Left kidney (tissue), 2 donors: ENCODE data around the gene CDH12. TPM values are rescaled to one million over a fixed set of nuclear protein-coding genes. Genes with fewer than 3 reads are reported as not detected.
"Not testable (repeated sequence)": the region's sequence is repeated elsewhere in the genome, so short reads cannot be mapped to it uniquely, and the experiment has no call there.

ENCODE experiments used
- DNase-seq: peaks from one replicate; pipeline ENCODE4 v3.0.0-alpha.2; 2013
- polyA plus RNA-seq: library from polyadenylated mRNA; unstranded; fragments of 120-200 nt; gene quantifications from one replicate; pipeline ENCODE4 v1.2.1, GENCODE V29; 2013; ENCODE audit not compliant: insufficient read length

Gene CDH12
- polyA plus RNA-seq, 1 donor: 7.5 TPM

GRCh38 chr5:22151801-22152200 is 701.3 kb downstream of the CDH12 start:
- not testable (repeated sequence) for DNase-seq

- DNase-seq: not testable (repeated sequence)
Measured at GRCh38 chr5:22140418-22140817, 712.7 kb downstream of the CDH12 start.

GRCh38 chr5:22139662-22140300 is 713.4 kb downstream of the CDH12 start:
- DNase-seq: not testable (repeated sequence)

GRCh38 chr5:22111320-22111719 is 741.8 kb downstream of the CDH12 start:
- no peak for DNase-seq

GRCh38 chr5:22109315-22109714 is 743.8 kb downstream of the CDH12 start:
- DNase-seq: no peak

- no peak for DNase-seq
Measured at GRCh38 chr5:22108545-22108944, 744.6 kb downstream of the CDH12 start.

GRCh38 chr5:22102823-22103359 is 750.3 kb downstream of the CDH12 start:
- DNase-seq: no peak

- no peak for DNase-seq
Measured at GRCh38 chr5:22088517-22088916, 764.6 kb downstream of the CDH12 start.

GRCh38 chr5:22079566-22079965 is 773.6 kb downstream of the CDH12 start:
- DNase-seq: no peak

- no peak for DNase-seq
Measured at GRCh38 chr5:22079002-22079401, 774.1 kb downstream of the CDH12 start.

- DNase-seq: no peak
Measured at GRCh38 chr5:22076586-22076985, 776.6 kb downstream of the CDH12 start.

GRCh38 chr5:22070186-22070728 is 782.9 kb downstream of the CDH12 start:
- DNase-seq: no peak

- DNase-seq: no peak
Measured at GRCh38 chr5:22063717-22064116, 789.4 kb downstream of the CDH12 start.

GRCh38 chr5:22058620-22059019 is 794.5 kb downstream of the CDH12 start:
- DNase-seq: no peak

- DNase-seq: no peak
Measured at GRCh38 chr5:22057012-22057411, 796.1 kb downstream of the CDH12 start.

GRCh38 chr5:22056601-22057000 is 796.5 kb downstream of the CDH12 start:
- no peak for DNase-seq

- no peak for DNase-seq
Measured at GRCh38 chr5:22053195-22053594, 799.9 kb downstream of the CDH12 start.

GRCh38 chr5:22051881-22052280 is 801.3 kb downstream of the CDH12 start:
- peak; percentile 3 for DNase-seq

- no peak for DNase-seq
Measured at GRCh38 chr5:22050931-22051330, 802.2 kb downstream of the CDH12 start.

- no peak for DNase-seq
Measured at GRCh38 chr5:22044229-22044628, 808.9 kb downstream of the CDH12 start.

- no peak for DNase-seq
Measured at GRCh38 chr5:22036061-22036460, 817.1 kb downstream of the CDH12 start.

GRCh38 chr5:22033066-22033465 is 820.1 kb downstream of the CDH12 start:
- DNase-seq: no peak

- no peak for DNase-seq
Measured at GRCh38 chr5:22023784-22024183, 829.4 kb downstream of the CDH12 start.

- not testable (repeated sequence) for DNase-seq
Measured at GRCh38 chr5:22012893-22013292, 840.3 kb downstream of the CDH12 start.
